ENCODE results near the gene CHST3.

Gene CHST3

GRCh38 chr10:71972746-71973695 is 8.8 kb downstream of the CHST3 start:
- WGBS (ENCODE audit: extremely low coverage, insufficient coverage, low lambda C conversion rate): no CpG with 5 or more reads among the region's 14 CpGs
- no peaks in the 10 kb centered on the region for H3K36me3 ChIP-seq (ENCODE audit: control insufficient read depth, insufficient read depth, low read length)
- H4K5ac ChIP-seq (ENCODE audit: low read length): no peak overlapping the region
- H3K18ac ChIP-seq (ENCODE audit: low read length): no peak overlapping the region
- DNase-seq: no peak
- H3K79me2 ChIP-seq (ENCODE audit: control insufficient read depth, insufficient read depth, low read length): peaks cover 3% of the 10 kb centered on the region
- H2BK15ac ChIP-seq (replicated peaks; ENCODE audit: low read depth): no peak overlapping the region
- H3K4ac ChIP-seq (ENCODE audit: low read depth, low read length): no peak overlapping the region
- no peak overlapping the region for H3K4me3 ChIP-seq (ENCODE audit: low read length)
- no peak overlapping the region for H3K56ac ChIP-seq (ENCODE audit: low read length)
- no peak overlapping the region for H2BK120ac ChIP-seq (ENCODE audit: low read depth, low read length)
- H3K4me1 ChIP-seq (ENCODE audit: control insufficient read depth, low read depth, low read length): no peaks in the 10 kb centered on the region
- H3K27me3 ChIP-seq (ENCODE audit: insufficient read depth, low read length, poor library complexity): no peaks in the 10 kb centered on the region
- H3K27ac ChIP-seq (ENCODE audit: low read depth, low read length): no peak overlapping the region
- no peak overlapping the region for H3K4me2 ChIP-seq (ENCODE audit: low read length)
- no peak overlapping the region for H2BK5ac ChIP-seq (ENCODE audit: low read length)
- no peak overlapping the region for H3K23ac ChIP-seq (ENCODE audit: low read length)
- H4K8ac ChIP-seq (ENCODE audit: low read depth, low read length): no peak overlapping the region
- H2AK5ac ChIP-seq (ENCODE audit: low read length): no peak overlapping the region
- peaks cover 10% of the 10 kb centered on the region for H3K79me1 ChIP-seq (ENCODE audit: low read length)
- no peak overlapping the region for H3K9ac ChIP-seq (ENCODE audit: low read length)

DNA sequence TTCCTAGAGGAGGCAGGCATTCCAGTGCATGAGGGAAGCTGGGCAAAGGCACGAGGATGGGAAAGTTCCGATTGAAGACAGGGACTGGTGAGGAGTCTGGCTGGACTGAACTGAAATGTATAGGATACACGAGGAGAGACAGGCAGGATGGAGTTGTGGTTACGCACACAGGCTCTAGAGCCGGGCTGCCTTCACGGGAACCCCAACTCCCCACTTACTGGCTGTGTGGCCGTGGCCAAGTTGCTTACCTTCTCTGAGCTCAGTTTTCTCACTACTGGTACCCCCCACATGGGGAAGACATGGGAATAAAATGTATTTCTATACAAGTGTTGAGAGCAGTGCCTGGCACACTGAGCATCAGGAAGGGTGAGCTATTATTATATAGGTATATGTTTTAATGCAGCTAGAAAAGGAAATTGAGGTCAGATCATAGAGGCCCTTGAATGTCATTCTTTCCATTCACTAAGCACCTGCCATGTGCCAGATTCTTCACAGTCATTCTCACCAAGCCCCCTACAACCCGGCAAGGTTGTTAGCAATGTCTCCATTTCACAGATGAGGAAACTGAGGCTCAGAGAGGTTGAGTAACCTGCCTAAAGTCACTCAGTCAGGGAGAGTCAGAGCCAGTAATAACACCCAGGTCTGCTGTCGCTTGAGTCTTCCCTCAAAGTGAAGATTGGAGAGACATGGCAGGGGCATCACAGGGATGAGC is 9.7 kb downstream of the CHST3 start:
- no peak overlapping the region for H4K8ac ChIP-seq (ENCODE audit: low read depth, low read length)
- no peak overlapping the region for H3K9ac ChIP-seq (ENCODE audit: low read length)
- H3K36me3 ChIP-seq (ENCODE audit: control insufficient read depth, insufficient read depth, low read length): no peaks in the 10 kb centered on the region
- H4K5ac ChIP-seq (ENCODE audit: low read length): no peak overlapping the region
- peaks cover 10% of the 10 kb centered on the region for H3K79me1 ChIP-seq (ENCODE audit: low read length)
- peaks cover 2% of the 10 kb centered on the region for H3K4me1 ChIP-seq (ENCODE audit: control insufficient read depth, low read depth, low read length)
- no peak overlapping the region for H2BK120ac ChIP-seq (ENCODE audit: low read depth, low read length)
- no peak overlapping the region for H3K27ac ChIP-seq (ENCODE audit: low read depth, low read length)
- no peak overlapping the region for H3K18ac ChIP-seq (ENCODE audit: low read length)
- H3K79me2 ChIP-seq (ENCODE audit: control insufficient read depth, insufficient read depth, low read length): no peaks in the 10 kb centered on the region
- no peak overlapping the region for H2BK5ac ChIP-seq (ENCODE audit: low read length)
- H3K27me3 ChIP-seq (ENCODE audit: insufficient read depth, low read length, poor library complexity): no peaks in the 10 kb centered on the region
- no peak overlapping the region for H3K23ac ChIP-seq (ENCODE audit: low read length)
- no peak overlapping the region for H2BK15ac ChIP-seq (replicated peaks; ENCODE audit: low read depth)
- no peak overlapping the region for H3K56ac ChIP-seq (ENCODE audit: low read length)
- WGBS (ENCODE audit: extremely low coverage, insufficient coverage, low lambda C conversion rate): no CpG with 5 or more reads among the region's 9 CpGs
- H3K4me3 ChIP-seq (ENCODE audit: low read length): no peak overlapping the region
- H3K4ac ChIP-seq (ENCODE audit: low read depth, low read length): no peak overlapping the region
- H3K4me2 ChIP-seq (ENCODE audit: low read length): no peak overlapping the region
- no peak overlapping the region for H2AK5ac ChIP-seq (ENCODE audit: low read length)
- DNase-seq: no peak

- WGBS (ENCODE audit: extremely low coverage, insufficient coverage, low lambda C conversion rate): no CpG with 5 or more reads among the region's 6 CpGs
- Histone ChIP-seq H3K4me3 (ENCODE audit: low read length) (no peak overlapping the region), H2BK120ac (ENCODE audit: low read depth, low read length) (no peak overlapping the region), H2BK15ac (replicated peaks; ENCODE audit: low read depth) (no peak overlapping the region), H3K27me3 (ENCODE audit: insufficient read depth, low read length, poor library complexity) (no peaks in the 10 kb centered on the region), H2BK5ac (ENCODE audit: low read length) (no peak overlapping the region), H3K79me1 (ENCODE audit: low read length) (peaks cover 8% of the 10 kb centered on the region), H3K36me3 (ENCODE audit: control insufficient read depth, insufficient read depth, low read length) (no peaks in the 10 kb centered on the region), H3K56ac (ENCODE audit: low read length) (no peak overlapping the region), H3K4me1 (ENCODE audit: control insufficient read depth, low read depth, low read length) (peaks cover 2% of the 10 kb centered on the region), H3K23ac (ENCODE audit: low read length) (no peak overlapping the region), H3K27ac (ENCODE audit: low read depth, low read length) (no peak overlapping the region), H3K9ac (ENCODE audit: low read length) (no peak overlapping the region), H3K4me2 (ENCODE audit: low read length) (no peak overlapping the region), H3K4ac (ENCODE audit: low read depth, low read length) (no peak overlapping the region), H3K79me2 (ENCODE audit: control insufficient read depth, insufficient read depth, low read length) (no peaks in the 10 kb centered on the region), H3K18ac (ENCODE audit: low read length) (no peak overlapping the region), H4K5ac (ENCODE audit: low read length) (no peak overlapping the region), H2AK5ac (ENCODE audit: low read length) (no peak overlapping the region), H4K8ac (ENCODE audit: low read depth, low read length) (no peak overlapping the region)
- DNase-seq: peak; percentile 62
Observed at GRCh38 chr10:71974489-71975021, 10.4 kb downstream of the CHST3 start.

GRCh38 chr10:71975087-71975870 is 11.1 kb downstream of the CHST3 start:
- Histone ChIP-seq H4K8ac (ENCODE audit: low read depth, low read length) (no peak overlapping the region), H3K4ac (ENCODE audit: low read depth, low read length) (no peak overlapping the region), H3K18ac (ENCODE audit: low read length) (no peak overlapping the region), H3K23ac (ENCODE audit: low read length) (no peak overlapping the region), H3K4me2 (ENCODE audit: low read length) (no peak overlapping the region), H3K79me2 (ENCODE audit: control insufficient read depth, insufficient read depth, low read length) (no peaks in the 10 kb centered on the region), H3K4me3 (ENCODE audit: low read length) (no peak overlapping the region), H3K27ac (ENCODE audit: low read depth, low read length) (no peak overlapping the region), H3K4me1 (ENCODE audit: control insufficient read depth, low read depth, low read length) (peaks cover 4% of the 10 kb centered on the region), H3K27me3 (ENCODE audit: insufficient read depth, low read length, poor library complexity) (no peaks in the 10 kb centered on the region), H4K5ac (ENCODE audit: low read length) (no peak overlapping the region), H2BK5ac (ENCODE audit: low read length) (no peak overlapping the region), H3K36me3 (ENCODE audit: control insufficient read depth, insufficient read depth, low read length) (no peaks in the 10 kb centered on the region), H2AK5ac (ENCODE audit: low read length) (no peak overlapping the region), H3K79me1 (ENCODE audit: low read length) (peaks cover 9% of the 10 kb centered on the region), H3K9ac (ENCODE audit: low read length) (no peak overlapping the region), H2BK120ac (ENCODE audit: low read depth, low read length) (no peak overlapping the region), H2BK15ac (replicated peaks; ENCODE audit: low read depth) (no peak overlapping the region), H3K56ac (ENCODE audit: low read length) (no peak overlapping the region)
- DNase-seq: no peak
- no CpG with 5 or more reads among the region's 15 CpGs for WGBS (ENCODE audit: extremely low coverage, insufficient coverage, low lambda C conversion rate)

DNA sequence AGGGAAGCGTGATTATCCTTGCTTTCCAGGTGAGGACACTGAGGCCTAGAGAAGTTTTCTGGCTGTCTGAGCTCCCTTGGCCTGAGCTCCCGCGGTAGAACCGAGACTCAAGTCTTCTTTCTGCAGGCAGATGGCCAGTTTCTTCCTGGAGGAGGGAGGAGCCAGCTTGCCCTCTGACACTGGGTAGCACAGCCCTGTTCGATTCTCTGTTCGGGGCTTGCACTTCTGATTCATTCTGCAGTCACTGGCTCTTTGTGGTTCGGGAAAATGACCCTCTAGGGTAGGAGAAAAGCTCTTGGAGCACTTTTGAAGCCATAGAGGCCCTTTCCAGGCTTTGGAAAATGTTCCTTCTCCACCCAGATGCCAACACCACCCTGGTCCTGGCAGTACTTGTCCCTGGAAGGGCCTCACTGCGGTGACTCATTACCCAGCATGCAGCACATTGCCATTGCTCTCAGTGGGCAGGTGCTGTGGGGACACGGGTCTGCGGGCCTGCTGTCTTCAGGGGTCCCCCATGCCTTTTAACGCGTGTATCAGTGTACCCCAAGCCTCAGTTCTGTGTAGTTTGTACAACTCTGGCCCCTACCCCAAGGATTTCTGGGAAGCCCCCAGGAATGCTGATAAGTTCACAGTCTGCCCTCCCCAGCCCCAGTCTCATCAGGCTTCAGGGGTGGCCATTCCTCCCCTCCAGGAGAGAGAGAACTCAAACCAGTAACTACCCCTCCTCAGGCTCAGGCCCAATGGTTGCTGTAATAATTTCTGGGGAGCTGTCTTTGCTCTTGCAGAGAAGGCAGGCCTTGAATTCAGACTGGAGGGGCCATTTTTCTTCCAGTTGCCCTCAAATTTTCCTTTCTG is 11.9 kb downstream of the CHST3 start:
- no peak overlapping the region for H3K56ac ChIP-seq (ENCODE audit: low read length)
- no peak overlapping the region for H2BK15ac ChIP-seq (replicated peaks; ENCODE audit: low read depth)
- H3K9ac ChIP-seq (ENCODE audit: low read length): no peak overlapping the region
- no peak overlapping the region for H4K8ac ChIP-seq (ENCODE audit: low read depth, low read length)
- no peak overlapping the region for H3K4me2 ChIP-seq (ENCODE audit: low read length)
- no CpG with 5 or more reads among the region's 12 CpGs for WGBS (ENCODE audit: extremely low coverage, insufficient coverage, low lambda C conversion rate)
- no peaks in the 10 kb centered on the region for H3K27me3 ChIP-seq (ENCODE audit: insufficient read depth, low read length, poor library complexity)
- H3K79me2 ChIP-seq (ENCODE audit: control insufficient read depth, insufficient read depth, low read length): no peaks in the 10 kb centered on the region
- H2BK5ac ChIP-seq (ENCODE audit: low read length): no peak overlapping the region
- no peak overlapping the region for H3K4ac ChIP-seq (ENCODE audit: low read depth, low read length)
- no peaks in the 10 kb centered on the region for H3K36me3 ChIP-seq (ENCODE audit: control insufficient read depth, insufficient read depth, low read length)
- no peak overlapping the region for H3K18ac ChIP-seq (ENCODE audit: low read length)
- DNase-seq: peak; percentile 16
- H4K5ac ChIP-seq (ENCODE audit: low read length): no peak overlapping the region
- H2BK120ac ChIP-seq (ENCODE audit: low read depth, low read length): no peak overlapping the region
- peaks cover 9% of the 10 kb centered on the region for H3K79me1 ChIP-seq (ENCODE audit: low read length)
- H2AK5ac ChIP-seq (ENCODE audit: low read length): no peak overlapping the region
- no peak overlapping the region for H3K23ac ChIP-seq (ENCODE audit: low read length)
- no peak overlapping the region for H3K4me3 ChIP-seq (ENCODE audit: low read length)
- peaks cover 4% of the 10 kb centered on the region for H3K4me1 ChIP-seq (ENCODE audit: control insufficient read depth, low read depth, low read length)
- no peak overlapping the region for H3K27ac ChIP-seq (ENCODE audit: low read depth, low read length)

Data from mesendoderm (in vitro differentiated cells).